Neural progenitor cell (in vitro differentiated cells): ENCODE measurements around the gene MICALL2. TPM values are rescaled to one million over a fixed set of nuclear protein-coding genes. Genes with fewer than 3 reads are reported as not detected.

Experiments used
- DNase-seq: peaks from one replicate; pipeline ENCODE4 v3.0.0-alpha.2; 2016; ENCODE audit warnings: low spot score
- H2AFZ ChIP-seq: fragments of 200-600 bp; sonication (generic); replicated peaks from 2 replicates; pipeline ENCODE4 v1.6.1; 2016; ENCODE audit warnings: antibody characterized with exemption
- H3F3A ChIP-seq: fragments of 200-600 bp; sonication (generic); 2 replicates; pipeline ENCODE4 v1.6.1; 2016; ENCODE audit warnings: antibody characterized with exemption, low read depth
- H3K27ac ChIP-seq: fragments of 200-600 bp; sonication (generic); 2 replicates; pipeline ENCODE4 v1.5.1; 2016; ENCODE audit warnings: mild to moderate bottlenecking
- H3K27me3 ChIP-seq: fragments of 200-600 bp; sonication (generic); 2 replicates; pipeline ENCODE4 v1.6.1; 2016; ENCODE audit warnings: mild to moderate bottlenecking, moderate library complexity
- H3K36me3 ChIP-seq: fragments of 200-600 bp; sonication (generic); 2 replicates; pipeline ENCODE4 v1.5.1; 2016
- H3K4me1 ChIP-seq: fragments of 200-600 bp; sonication (generic); 2 replicates; pipeline ENCODE4 v1.6.1; 2016; ENCODE audit warnings: mixed run types
- H3K4me2 ChIP-seq: fragments of 200-600 bp; sonication (generic); 2 replicates; pipeline ENCODE4 v1.6.1; 2016
- H3K4me3 ChIP-seq: fragments of 200-600 bp; sonication (generic); 2 replicates; pipeline ENCODE4 v1.5.1; 2016
- H3K79me2 ChIP-seq: fragments of 200-600 bp; sonication (generic); 2 replicates; pipeline ENCODE4 v1.6.1; 2016; ENCODE audit warnings: low read depth
- H3K9ac ChIP-seq: fragments of 200-600 bp; sonication (generic); 2 replicates; pipeline ENCODE4 v1.6.1; 2016
- H3K9me3 ChIP-seq: fragments of 200-600 bp; sonication (generic); 2 replicates; pipeline ENCODE4 v1.5.1; 2016; ENCODE audit warnings: low read depth
- H4K20me1 ChIP-seq: fragments of 200-600 bp; sonication (generic); 2 replicates; pipeline ENCODE4 v1.6.1; 2016; ENCODE audit warnings: low read depth
- H3K27ac Mint-ChIP-seq: 3 replicates; pipeline ENCODE4 v1.8.0; 2021; ENCODE audit warnings: mixed read lengths
- H3K27me3 Mint-ChIP-seq: 2 replicates; pipeline ENCODE4 v1.8.0; 2022; ENCODE audit warnings: low read depth, mild to moderate bottlenecking, inconsistent platforms, moderate library complexity, mixed read lengths; ENCODE audit not compliant: insufficient read depth
- H3K36me3 Mint-ChIP-seq: 3 replicates; pipeline ENCODE4 v1.8.0; 2021; ENCODE audit warnings: mixed read lengths
- H3K4me1 Mint-ChIP-seq: 3 replicates; pipeline ENCODE4 v1.8.0; 2021; ENCODE audit warnings: mixed read lengths
- H3K4me3 Mint-ChIP-seq: 3 replicates; pipeline ENCODE4 v1.8.0; 2021; ENCODE audit warnings: mild to moderate bottlenecking, moderate library complexity, mixed read lengths
- H3K9me3 Mint-ChIP-seq: 3 replicates; pipeline ENCODE4 v1.8.0; 2020; ENCODE audit warnings: mixed read lengths
- EZH2 ChIP-seq: fragments of 200-600 bp; sonication (generic); IDR thresholded peaks from 2 replicates; pipeline ENCODE4 v1.6.1; 2017; ENCODE audit warnings: antibody characterized with exemption, mild to moderate bottlenecking, moderate library complexity
- EZH2phosphoT487 ChIP-seq: fragments of 200-600 bp; sonication (generic); IDR thresholded peaks from 2 replicates; pipeline ENCODE4 v1.6.1; 2017; ENCODE audit warnings: antibody characterized with exemption
- total RNA-seq: library from RNA; depleted of rRNA; stranded (reverse); fragments of >200 nt; gene quantifications from 2 replicates; pipeline ENCODE4 v1.2.3, GENCODE V29; 2015; ENCODE audit warnings: low replicate concordance
- TF ChIP-seq, protein P1 (sequence below): fragments of 200-600 bp; sonication (generic); IDR thresholded peaks from 2 replicates; pipeline ENCODE4 v1.5.1; 2017; ENCODE audit warnings: antibody characterized with exemption, mild to moderate bottlenecking

Gene MICALL2
- total RNA-seq, 1 donor from 2014 or later: 6.0 TPM

DNA sequence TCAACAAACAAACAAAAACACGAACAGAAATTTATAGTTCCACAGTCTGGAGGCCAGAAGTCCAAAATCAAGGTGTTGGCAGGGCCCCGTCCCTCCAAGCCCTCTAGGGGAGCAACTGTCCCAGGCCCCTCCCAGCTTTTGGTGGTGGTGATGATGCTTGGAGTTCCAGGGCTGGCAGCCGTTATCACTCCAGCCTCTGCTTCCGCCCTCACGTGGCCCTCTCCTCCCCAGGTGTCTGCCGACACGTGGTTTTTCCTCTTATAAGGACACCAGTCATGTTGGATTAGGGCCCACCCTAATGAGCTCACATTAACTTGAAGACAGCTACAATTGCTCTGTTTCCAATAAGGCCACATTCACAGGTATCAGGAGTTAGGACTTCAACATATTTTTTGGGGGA, 49.7 kb downstream of the MICALL2 start:
- Mint-ChIP-seq H3K4me3 (no peak overlapping the region), H3K4me1 (peaks cover 12% of the 10 kb centered on the region), H3K27me3 (peaks cover 13% of the 10 kb centered on the region), H3K27ac (no peak overlapping the region), H3K9me3 (no peaks in the 10 kb centered on the region), H3K36me3 (no peaks in the 10 kb centered on the region)
- Histone ChIP-seq H3K27me3 (peaks cover 93% of the 10 kb centered on the region), H2AFZ (no peak overlapping the region), H3K9me3 (no peaks in the 10 kb centered on the region), H3K79me2 (no peaks in the 10 kb centered on the region), H3K4me3 (no peak overlapping the region), H3K9ac (no peak overlapping the region), H4K20me1 (peaks cover 3% of the 10 kb centered on the region), H3K36me3 (no peaks in the 10 kb centered on the region), H3F3A (peaks cover 10% of the 10 kb centered on the region), H3K27ac (no peak overlapping the region), H3K4me2 (no peak overlapping the region), H3K4me1 (peaks cover 7% of the 10 kb centered on the region)
- no peak for DNase-seq
- TF ChIP-seq EZH2phosphoT487 (no peak), EZH2 (no peak)
- TF ChIP-seq, protein P1, sequence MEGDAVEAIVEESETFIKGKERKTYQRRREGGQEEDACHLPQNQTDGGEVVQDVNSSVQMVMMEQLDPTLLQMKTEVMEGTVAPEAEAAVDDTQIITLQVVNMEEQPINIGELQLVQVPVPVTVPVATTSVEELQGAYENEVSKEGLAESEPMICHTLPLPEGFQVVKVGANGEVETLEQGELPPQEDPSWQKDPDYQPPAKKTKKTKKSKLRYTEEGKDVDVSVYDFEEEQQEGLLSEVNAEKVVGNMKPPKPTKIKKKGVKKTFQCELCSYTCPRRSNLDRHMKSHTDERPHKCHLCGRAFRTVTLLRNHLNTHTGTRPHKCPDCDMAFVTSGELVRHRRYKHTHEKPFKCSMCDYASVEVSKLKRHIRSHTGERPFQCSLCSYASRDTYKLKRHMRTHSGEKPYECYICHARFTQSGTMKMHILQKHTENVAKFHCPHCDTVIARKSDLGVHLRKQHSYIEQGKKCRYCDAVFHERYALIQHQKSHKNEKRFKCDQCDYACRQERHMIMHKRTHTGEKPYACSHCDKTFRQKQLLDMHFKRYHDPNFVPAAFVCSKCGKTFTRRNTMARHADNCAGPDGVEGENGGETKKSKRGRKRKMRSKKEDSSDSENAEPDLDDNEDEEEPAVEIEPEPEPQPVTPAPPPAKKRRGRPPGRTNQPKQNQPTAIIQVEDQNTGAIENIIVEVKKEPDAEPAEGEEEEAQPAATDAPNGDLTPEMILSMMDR: no peak

DNA sequence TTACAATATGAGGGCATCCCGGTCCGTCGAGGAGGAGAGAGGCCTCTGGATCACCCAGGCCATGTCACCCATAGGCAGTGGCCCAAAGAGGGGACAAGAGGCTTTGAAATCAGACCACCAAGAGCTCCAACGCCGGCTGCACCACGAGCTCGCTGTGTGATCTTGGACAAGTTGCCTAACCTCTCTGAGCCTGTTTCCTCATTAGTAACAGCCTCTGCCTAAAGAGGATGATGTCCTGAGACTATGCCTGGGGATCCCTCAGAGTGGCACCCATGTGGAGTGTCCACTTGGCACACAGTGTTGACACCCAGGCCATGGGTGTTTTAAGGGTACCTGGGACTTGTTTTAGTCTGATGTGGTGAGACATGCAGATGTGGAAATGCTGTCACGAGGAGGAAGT, 50.8 kb downstream of the MICALL2 start:
- Mint-ChIP-seq H3K4me1 (peaks cover 19% of the 10 kb centered on the region), H3K4me3 (no peak overlapping the region), H3K27me3 (peaks cover 19% of the 10 kb centered on the region), H3K36me3 (no peaks in the 10 kb centered on the region), H3K27ac (no peak overlapping the region), H3K9me3 (peaks cover 2% of the 10 kb centered on the region)
- H3K4me2 ChIP-seq: no peak overlapping the region
- no peak overlapping the region for H2AFZ ChIP-seq
- H3K9ac ChIP-seq: no peak overlapping the region
- no peak for DNase-seq
- no peak overlapping the region for H3K27ac ChIP-seq
- H4K20me1 ChIP-seq: peaks cover 3% of the 10 kb centered on the region
- no peaks in the 10 kb centered on the region for H3K36me3 ChIP-seq
- TF ChIP-seq EZH2 (no peak), EZH2phosphoT487 (no peak)
- TF ChIP-seq, protein P1: no peak
- H3K79me2 ChIP-seq: no peaks in the 10 kb centered on the region
- no peaks in the 10 kb centered on the region for H3K9me3 ChIP-seq
- H3K27me3 ChIP-seq: peaks cover 93% of the 10 kb centered on the region
- H3K4me3 ChIP-seq: no peak overlapping the region
- peaks cover 13% of the 10 kb centered on the region for H3K4me1 ChIP-seq
- peaks cover 11% of the 10 kb centered on the region for H3F3A ChIP-seq

DNA sequence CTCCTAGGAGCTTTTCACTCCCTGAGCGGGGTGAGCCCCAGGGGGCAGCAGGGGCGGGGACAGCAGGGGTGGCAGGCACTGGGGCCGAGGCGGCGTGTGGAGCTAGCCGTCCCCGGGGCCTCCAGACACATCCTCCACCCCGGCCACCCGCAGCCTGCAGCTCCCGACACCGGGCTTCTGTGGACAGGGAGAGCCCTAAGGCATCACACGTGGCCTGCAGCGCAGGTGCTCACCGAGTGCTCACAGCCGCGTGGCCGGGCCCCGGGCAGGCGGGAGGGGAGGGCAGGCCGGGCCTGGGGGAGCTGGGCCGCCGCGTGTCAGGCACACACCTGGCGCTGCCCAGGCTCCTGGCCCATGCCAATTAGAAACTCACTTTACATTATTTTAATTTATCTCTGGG, 51.4 kb downstream of the MICALL2 start:
- Mint-ChIP-seq H3K27me3 (peaks cover 19% of the 10 kb centered on the region), H3K36me3 (no peaks in the 10 kb centered on the region), H3K4me1 (peaks cover 17% of the 10 kb centered on the region), H3K9me3 (peaks cover 2% of the 10 kb centered on the region), H3K27ac (no peak overlapping the region), H3K4me3 (no peak overlapping the region)
- no peaks in the 10 kb centered on the region for H3K9me3 ChIP-seq
- no peaks in the 10 kb centered on the region for H3K79me2 ChIP-seq
- H3K9ac ChIP-seq: no peak overlapping the region
- no peaks in the 10 kb centered on the region for H3K36me3 ChIP-seq
- peaks cover 3% of the 10 kb centered on the region for H4K20me1 ChIP-seq
- H3K27ac ChIP-seq: no peak overlapping the region
- H3K4me3 ChIP-seq: no peak overlapping the region
- peaks cover 10% of the 10 kb centered on the region for H3F3A ChIP-seq
- TF ChIP-seq, protein P1: no peak
- TF ChIP-seq EZH2phosphoT487 (no peak), EZH2 (no peak)
- DNase-seq: no peak
- H2AFZ ChIP-seq: no peak overlapping the region
- peaks cover 13% of the 10 kb centered on the region for H3K4me1 ChIP-seq
- H3K27me3 ChIP-seq: peaks cover 93% of the 10 kb centered on the region
- no peak overlapping the region for H3K4me2 ChIP-seq
